Breast epithelium (tissue), 3 donors: ENCODE data around the gene IGSF9B.

ENCODE experiments used
- POLR2A ChIP-seq: fragments of 450-650 bp; IDR thresholded peaks from one replicate; pipeline ENCODE4 v1.6.1; 2016; ENCODE audit warnings: antibody characterized with exemption, mild to moderate bottlenecking, moderate library complexity
- POLR2AphosphoS5 ChIP-seq, 3 donors: sonication (generic); formaldehyde crosslinking; IDR thresholded peaks; one replicate each; pipeline ENCODE4 v1.6.1; 2017; ENCODE audit warnings: antibody characterized with exemption in 3 of 3
- TF ChIP-seq, protein P1 (sequence below), 3 donors: fragments of 450-650 bp; IDR thresholded peaks; one replicate each; pipeline ENCODE4 v1.5.1; 2016 to 2017; ENCODE audit warnings: antibody characterized with exemption in 3 of 3, mild to moderate bottlenecking in 3 of 3, moderate library complexity in 3 of 3

DNA sequence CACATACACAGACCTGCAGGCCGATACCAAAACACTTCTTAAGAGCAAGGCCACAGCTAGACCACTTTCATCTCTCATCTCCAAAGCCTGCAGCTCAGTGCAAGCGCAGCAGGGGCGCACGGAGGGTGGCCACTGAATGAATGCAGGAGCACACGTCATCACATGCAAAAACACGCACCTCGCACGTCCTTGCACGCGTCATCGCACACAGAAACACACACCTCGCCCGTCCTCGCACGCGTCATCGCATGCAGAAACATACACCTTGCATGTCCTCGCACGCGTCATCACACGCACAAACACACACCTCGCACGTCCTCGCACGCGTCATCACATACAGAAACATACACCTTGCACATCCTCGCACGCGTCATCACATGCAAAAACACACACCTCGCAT, 17.2 kb downstream of the IGSF9B start:
- TF ChIP-seq, protein P1, sequence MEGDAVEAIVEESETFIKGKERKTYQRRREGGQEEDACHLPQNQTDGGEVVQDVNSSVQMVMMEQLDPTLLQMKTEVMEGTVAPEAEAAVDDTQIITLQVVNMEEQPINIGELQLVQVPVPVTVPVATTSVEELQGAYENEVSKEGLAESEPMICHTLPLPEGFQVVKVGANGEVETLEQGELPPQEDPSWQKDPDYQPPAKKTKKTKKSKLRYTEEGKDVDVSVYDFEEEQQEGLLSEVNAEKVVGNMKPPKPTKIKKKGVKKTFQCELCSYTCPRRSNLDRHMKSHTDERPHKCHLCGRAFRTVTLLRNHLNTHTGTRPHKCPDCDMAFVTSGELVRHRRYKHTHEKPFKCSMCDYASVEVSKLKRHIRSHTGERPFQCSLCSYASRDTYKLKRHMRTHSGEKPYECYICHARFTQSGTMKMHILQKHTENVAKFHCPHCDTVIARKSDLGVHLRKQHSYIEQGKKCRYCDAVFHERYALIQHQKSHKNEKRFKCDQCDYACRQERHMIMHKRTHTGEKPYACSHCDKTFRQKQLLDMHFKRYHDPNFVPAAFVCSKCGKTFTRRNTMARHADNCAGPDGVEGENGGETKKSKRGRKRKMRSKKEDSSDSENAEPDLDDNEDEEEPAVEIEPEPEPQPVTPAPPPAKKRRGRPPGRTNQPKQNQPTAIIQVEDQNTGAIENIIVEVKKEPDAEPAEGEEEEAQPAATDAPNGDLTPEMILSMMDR (IDR thresholded peaks at IDR 0.05): no peak
- TF ChIP-seq POLR2A: no peak
- TF ChIP-seq POLR2AphosphoS5 (IDR thresholded peaks at IDR 0.05): no peak
